Hippocampal formation (tissue), 2 donors: ENCODE results near the gene SMAP1.

Source experiments
- DNase-seq, 2 donors: peaks; one replicate each; lab custom pipeline; 2025; lab: John Stamatoyannopoulos, UW

The SMAP1 gene

DNA sequence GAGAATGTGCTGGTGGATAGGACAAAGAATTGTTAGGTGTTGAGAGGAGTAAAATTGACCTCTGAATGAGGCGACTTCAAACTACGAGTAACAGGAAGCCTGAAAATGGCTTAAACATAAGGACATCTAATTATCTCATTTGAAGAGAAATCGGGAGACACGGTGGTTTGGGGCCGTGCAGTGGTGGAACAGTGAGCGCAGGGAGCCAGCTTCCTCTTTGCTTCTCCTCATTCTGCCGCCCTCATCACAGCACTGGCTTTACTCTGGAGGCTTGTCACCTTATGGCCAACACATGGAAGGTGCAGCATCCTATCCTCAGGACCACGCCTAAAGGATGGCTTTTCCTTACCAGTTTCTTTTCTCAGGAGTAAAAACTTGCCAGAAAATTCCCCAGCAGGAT lies 174.9 kb downstream of the SMAP1 start:
- no peak for DNase-seq

GRCh38 chr6:70843328-70843918 lies 175.7 kb downstream of the SMAP1 start:
- DNase-seq, result no peak

- DNase-seq, result no peak
Observed at GRCh38 chr6:70844301-70844700, 176.6 kb downstream of the SMAP1 start.

DNA sequence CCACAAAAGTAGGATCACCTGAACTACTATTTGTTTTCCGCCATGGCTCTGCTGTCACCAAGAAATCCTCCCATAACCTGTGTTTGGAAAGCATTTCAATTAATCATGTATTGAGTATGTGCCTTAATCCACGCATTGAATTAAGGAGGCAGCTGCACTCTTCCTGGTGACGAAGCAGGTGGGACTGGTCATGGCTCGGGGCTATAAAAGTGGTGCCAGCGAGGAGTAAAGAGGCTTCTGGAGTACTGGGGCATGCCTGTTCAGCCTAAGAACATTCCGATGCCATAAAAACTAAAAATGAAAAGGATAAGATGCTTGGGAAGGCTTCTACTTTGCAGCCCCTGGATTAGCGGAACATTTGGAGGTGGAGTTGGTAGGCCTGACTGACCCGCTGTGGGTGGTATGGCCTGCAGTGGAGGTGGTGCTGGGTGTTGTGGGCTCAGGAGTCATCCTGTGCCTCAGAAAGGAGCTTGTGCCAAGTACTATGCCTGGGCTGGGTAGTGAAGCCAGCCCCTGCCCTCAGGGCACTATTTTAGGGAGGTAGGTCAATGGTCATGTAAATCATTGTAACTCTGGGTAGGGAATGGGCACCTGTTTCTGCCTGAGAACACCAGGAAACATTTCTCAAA lies 178.6 kb downstream of the SMAP1 start:
- no peak for DNase-seq

- no peak for DNase-seq
Observed at GRCh38 chr6:70847106-70848084, 179.7 kb downstream of the SMAP1 start.

GRCh38 chr6:70849348-70850069 lies 181.8 kb downstream of the SMAP1 start:
- no peak for DNase-seq

DNA sequence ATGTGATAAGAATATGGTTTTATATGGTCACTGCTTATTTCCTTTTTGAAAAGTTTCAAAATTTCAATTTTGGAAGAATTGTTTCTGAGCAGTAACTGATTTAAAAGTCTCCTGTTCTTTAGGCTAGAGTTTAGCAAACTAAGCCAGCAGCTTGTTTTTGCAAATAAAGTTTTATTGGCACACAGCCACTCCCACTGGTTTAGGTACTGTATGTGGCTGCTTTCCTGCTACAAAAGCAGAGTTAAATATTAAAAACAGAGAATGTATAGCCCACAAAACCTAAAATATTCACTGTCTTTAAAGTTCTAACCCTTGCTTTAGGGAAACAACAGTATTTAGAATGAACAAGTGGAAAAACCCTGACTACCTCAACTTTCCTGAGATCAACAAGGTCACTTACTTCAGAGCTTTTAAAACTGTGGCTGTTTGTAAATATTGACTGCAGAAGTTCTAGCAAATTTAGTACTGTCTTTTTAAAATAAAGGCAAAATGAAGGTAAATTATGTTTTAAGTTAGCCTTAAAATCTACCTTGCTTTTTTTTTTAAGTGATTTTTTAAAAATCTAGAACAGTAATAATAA lies 185.1 kb downstream of the SMAP1 start:
- no peak for DNase-seq

DNA sequence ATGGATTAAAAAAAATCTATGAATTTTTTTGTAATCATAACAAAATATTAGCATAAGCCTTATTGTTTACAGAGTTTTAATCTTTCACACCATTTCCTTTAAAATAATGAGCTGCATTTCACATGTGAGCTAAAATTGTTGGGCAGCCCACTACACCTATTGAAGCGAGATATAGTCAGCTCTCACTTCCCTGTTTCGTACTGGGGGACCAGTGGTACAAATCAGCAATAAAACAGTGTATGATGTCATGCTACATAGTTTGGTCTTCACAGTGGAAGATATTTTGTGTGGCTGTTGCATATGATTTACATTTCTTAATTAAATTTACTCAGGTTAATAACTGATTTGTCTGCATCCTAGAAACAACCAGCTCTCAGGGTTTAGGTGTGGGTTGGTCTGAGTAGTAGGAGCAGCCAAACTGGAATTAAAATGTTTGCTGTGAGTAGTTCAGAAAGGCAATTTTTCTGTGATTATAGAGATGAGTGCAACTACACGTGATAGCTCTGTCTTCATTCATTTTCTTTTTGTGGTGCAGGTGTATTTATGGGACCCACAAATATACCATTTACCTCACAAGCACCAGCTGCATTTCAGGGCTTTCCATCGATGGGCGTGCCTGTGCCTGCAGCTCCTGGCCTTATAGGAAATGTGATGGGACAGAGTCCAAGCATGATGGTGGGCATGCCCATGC lies 189.8 kb downstream of the SMAP1 start:
- no peak for DNase-seq

GRCh38 chr6:70860045-70860444 lies 192.4 kb downstream of the SMAP1 start:
- no peak for DNase-seq

- DNase-seq, result no peak
Observed at GRCh38 chr6:70860920-70861319, 193.2 kb downstream of the SMAP1 start.

- no peak for DNase-seq
Observed at GRCh38 chr6:70863343-70863742, 195.7 kb downstream of the SMAP1 start.

GRCh38 chr6:70864401-70864800 lies 196.7 kb downstream of the SMAP1 start:
- DNase-seq, result no peak

- no peak for DNase-seq
Observed at GRCh38 chr6:70872469-70872868, 204.8 kb downstream of the SMAP1 start.

DNA sequence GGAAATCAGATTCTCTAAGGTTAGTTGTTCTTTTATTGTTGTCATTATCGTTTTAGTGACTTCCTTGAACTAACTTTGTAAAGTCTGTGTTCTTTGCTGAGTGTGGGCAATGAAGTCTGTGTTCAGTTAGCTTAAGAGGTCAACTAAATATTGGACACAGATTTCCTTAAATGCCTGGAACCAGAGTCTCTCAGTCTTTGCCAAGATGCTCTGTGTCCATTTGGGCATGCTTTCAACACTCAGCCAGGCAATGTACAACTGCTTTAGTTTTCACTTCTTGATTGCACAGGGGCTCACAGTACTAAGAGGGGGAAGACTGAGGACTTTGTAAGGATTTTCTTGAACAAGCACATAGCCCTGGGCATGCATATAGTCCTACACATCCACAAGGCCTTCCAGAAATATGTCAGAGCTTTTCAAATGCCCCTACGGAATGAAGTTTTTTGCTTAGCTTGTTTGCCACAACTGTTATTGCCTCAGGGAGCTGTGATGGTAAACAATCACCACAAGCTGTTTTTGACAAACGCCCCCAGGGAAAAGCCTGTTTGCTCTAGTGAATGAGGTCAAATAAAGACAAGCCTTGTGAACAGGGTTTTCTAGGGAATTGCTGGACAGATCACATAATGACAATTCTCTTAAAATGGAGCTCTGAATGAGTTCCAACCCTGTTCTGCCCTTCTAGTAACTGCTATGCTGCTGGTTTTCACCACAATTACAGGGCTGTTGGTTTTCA lies 206.7 kb downstream of the SMAP1 start:
- no peak for DNase-seq

DNA sequence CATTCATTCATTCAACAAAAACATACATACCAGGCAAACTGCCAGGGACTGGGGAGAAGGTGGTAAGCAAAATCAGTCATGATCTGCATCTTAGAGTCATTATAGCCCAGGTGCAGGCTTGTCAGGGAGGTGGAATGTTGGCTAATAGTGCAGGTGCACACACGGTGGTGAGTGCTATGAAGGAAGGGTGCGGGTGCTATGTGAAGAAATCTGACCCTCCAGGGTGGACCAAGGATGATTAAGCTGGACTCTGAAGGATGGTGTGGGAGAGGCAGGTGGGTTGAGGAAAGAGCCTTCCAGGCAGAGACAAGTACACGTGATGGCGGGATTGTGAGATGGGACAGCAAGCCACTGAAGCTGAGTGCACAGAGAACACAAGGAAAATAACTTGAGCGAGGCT lies 211.8 kb downstream of the SMAP1 start:
- no peak for DNase-seq

- peak; percentile 7 to 26 for DNase-seq
Observed at GRCh38 chr6:70884074-70884983, 216.6 kb downstream of the SMAP1 start.

DNA sequence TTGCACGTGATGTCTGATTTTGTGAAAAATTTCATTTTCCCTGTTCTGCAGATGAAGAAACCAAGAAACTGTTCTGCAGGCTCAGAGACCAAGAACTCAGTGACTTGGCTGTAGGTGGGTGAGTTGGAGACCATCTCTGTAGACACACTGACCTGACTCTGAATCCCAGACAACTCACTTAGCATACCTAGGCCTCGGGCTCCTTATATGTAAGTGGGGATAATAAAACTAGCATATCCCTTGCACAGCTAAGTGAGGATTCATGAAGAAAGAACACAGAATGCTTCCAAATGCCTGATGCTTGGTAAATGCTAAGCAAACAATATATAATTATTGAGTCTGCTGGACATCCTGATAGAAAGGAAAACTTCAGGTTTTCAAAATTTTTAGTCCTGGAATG lies 218.4 kb downstream of the SMAP1 start:
- no peak for DNase-seq

GRCh38 chr6:70886661-70887060 lies 219.0 kb downstream of the SMAP1 start:
- DNase-seq, result no peak

- no peak for DNase-seq
Observed at GRCh38 chr6:70889270-70889669, 221.6 kb downstream of the SMAP1 start.
